GM19035 (cell line): ENCODE measurements around the gene IRS2.
"Not testable (repeated sequence)": the region's sequence is repeated elsewhere in the genome, so short reads cannot be mapped to it uniquely, and the experiment has no call there.

ENCODE experiments used
- ATAC-seq: cut with Tn5 transposase; IDR thresholded peaks from one replicate; pipeline ENCODE4 v1.9.1; 2021; ENCODE audit not compliant: unreplicated experiment

Gene IRS2

DNA sequence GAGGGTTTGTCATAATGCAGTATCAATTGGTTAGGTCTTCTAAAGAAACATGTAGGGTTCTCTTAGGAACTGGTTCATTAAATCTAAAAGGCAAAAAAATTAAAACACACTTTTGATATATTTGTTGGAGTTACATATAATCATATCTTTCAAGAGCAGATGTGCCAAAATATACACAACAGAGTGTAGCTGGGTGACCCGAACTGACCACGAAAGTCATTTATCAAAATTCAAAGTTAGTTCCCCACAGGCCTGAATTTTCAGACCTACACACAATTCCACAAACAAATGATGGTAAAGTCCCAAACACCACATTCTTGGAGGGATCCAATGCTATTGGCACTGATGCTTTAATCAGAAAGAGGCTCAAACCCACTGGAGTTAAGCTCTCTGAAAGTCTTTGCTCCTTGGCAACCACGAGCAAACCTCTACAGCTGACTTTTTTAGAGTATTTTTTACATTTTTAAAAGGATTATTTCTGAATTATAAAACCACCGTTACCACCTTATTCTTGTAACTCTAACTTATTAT lies 50.9 kb downstream of the IRS2 start:
- no peak for ATAC-seq

GRCh38 chr13:109734002-109734785 lies 52.2 kb downstream of the IRS2 start:
- no peak for ATAC-seq

GRCh38 chr13:109733550-109733949 lies 52.8 kb downstream of the IRS2 start:
- no peak for ATAC-seq

- ATAC-seq = not testable (repeated sequence)
Observed at GRCh38 chr13:109732470-109733170, 53.8 kb downstream of the IRS2 start.

GRCh38 chr13:109730812-109731335 lies 55.5 kb downstream of the IRS2 start:
- ATAC-seq = no peak

DNA sequence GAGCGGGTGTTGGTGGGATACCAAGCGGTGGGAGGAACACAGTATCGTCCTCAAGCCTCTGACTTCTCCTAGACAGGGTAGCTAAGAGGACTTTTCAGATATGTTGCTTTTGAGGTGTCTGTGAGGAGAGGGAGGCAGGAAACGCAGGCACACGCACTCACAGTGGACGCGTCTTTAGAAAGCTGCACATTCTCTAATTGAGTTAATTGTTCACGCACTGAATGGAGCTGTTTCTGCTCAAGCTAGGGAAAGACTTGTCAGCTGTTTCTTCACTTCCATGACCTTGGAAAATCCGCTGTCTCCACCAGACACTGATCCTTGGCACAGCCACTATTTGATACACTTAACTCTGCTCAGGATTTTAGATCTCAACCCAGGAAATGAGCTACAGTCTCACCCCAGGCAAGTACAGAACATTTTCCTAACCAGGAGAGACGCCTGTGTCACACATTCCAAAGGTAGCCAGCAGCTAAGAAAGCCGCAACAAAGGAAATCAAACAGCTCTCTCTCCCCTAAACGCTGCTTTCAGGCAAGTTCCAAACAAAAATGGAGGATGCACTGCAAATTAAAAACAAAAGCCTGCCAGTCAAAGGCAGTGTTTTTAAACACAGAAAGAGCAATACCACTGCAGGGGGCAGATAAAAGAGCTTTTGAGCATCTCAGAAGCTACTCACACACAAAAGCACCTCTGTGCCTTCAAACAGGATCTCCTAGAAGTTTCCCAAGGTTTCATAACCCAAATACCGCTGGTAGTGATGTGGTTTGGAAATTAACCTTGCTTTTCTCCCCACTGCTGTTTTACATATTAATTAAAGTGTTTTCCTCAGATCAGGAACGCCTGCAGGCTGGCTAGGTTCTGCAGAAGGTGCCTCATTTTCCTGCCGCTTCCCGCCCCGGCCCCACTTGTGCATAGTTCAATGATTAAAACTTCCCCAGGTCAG lies 57.3 kb downstream of the IRS2 start:
- ATAC-seq = no peak

DNA sequence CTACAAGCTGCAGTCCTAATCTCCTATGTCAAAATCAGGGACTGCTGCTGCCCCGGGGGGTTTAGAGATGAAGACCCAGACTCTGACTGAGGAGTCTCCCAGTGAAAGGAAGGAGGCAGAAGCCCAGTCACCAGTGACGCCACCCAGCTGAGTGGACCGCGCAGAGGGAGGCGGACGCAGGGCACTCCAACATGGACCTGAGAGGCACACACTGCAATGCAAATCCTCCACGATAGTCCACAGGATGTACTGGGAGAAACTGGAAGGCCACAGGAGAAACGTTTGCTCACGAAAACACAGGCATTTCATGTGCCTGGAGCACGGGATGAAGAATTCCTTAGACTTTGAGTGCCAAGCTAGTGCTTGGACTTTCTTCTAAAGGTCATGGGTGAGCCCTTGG lies 58.3 kb downstream of the IRS2 start:
- ATAC-seq = no peak

DNA sequence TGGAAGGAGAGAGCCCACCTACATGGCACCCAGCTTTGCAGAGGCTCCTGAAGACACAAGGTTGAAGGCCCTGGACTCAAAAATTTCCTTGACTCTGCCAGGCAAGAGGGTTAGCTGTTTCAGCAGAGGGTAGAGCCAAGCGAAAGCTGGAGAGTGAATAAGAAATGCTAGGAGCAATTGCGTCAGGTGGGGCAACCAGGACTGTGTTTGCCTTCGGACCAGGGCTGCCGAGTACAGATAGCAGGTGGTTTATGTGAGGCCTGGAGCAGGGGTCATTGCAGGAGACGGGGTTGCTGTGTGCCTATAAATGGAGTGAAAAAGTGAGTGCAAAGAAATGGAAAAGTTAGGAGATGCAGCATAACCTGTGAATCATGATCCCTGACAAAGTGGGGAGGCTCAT lies 59.1 kb downstream of the IRS2 start:
- no peak for ATAC-seq

GRCh38 chr13:109725995-109726637 lies 60.3 kb downstream of the IRS2 start:
- ATAC-seq = no peak

DNA sequence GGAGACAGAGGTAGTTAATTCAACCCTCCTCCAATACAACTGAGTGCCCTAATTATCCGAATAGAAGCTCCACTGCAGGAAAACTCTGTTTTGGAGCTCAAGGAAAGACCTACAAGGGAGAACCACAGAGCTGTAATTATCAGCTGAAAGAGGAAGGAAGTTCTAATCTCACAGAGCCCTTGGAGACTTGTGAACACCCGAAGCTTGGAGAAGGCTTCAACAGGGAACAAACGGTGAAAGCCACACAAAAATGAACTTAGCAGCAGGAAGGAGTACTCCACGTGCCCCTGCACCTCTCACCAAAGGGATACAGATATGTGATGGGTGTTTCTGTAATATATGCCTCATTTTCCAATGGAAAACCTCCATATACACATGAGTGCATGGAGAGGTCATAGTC lies 61.1 kb downstream of the IRS2 start:
- no peak for ATAC-seq

DNA sequence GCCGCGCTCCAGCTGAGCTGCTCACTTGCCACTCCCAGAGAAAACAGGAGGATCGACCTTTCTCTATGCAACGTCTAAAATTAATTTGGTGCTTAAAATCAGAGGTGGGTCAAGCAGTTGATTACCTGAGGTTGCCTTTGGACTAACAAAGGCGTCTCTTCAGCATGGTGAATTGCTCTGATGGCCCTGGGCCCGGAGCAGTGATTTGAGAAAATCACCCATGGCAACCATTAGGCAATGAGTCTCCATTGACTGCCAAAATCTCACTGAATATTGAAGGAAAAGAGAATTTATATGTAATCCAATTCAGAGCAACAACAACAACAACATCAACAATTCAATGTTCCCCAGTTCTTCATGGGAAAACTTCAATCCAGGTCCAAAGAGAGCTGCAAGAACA lies 61.8 kb downstream of the IRS2 start:
- ATAC-seq = no peak

DNA sequence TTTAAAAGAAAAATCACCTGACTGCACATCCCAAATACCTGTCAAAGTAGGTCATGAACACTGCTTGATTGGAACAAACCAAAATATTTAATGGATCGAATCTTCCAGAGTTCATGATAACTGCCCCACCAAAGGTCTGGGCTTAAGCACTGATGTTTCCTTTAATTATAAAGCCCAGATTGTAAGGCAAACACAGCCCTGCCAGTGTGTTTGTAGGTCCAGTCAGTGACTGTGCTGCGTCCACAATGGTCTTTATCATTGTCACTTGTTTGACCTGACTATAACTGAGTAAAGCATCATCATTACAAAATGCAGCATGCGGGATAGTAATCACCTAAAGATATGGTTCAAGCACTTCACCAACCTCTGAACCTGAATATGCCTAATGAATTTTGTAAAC lies 63.3 kb downstream of the IRS2 start:
- no peak for ATAC-seq

- no peak for ATAC-seq
Observed at GRCh38 chr13:109722068-109722467, 64.3 kb downstream of the IRS2 start.

DNA sequence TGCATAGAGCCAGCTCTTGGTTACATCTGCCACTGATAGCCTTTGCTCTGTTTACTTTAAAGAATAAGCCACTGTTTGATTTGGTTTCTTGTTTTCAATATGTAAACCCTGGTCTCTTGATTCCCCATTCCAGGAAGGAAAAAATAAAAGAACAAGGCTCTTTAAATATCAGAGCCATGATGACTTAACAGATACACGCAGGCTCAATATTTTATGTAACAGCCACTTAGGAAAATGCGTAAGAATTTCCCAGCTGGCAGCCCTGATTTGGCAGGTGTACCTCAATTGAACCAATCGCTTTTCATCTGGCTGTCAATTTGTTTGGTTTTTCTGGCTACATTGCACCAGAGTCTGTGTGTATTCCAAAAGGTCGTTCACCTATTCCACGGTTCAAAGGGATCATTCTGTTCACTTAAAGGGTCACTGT lies 65.6 kb downstream of the IRS2 start:
- no peak for ATAC-seq

DNA sequence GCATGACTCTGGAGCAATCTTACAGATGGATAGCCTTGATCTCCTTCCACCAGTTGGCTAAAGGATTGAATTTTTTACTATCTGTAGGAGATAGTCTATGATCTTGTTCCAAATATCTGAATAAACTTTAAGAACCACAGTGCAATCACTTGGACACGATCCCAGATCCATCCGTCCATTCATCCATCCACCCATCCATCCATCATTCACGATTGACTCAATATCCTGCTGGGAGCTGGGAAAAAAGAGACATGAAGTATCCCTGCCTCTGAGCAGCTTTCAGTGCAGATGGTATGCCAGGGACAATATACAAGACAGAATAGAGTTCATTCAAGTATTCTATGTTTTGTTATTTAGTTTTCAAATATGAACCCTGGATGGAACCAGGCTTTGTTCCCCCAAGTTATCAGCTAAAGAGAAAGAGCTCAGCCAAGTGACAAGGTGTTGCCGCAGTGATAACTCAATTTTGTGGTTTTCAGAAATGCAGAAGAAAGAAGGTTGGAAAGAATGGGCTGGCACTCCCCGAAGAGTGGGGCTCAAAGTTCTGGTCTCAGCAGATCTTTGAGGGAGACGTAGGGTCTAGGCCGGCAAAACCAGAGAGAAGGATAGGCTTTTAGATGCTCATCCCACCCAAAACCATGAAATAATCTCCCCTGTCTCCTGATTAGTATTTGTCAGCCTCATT lies 66.3 kb downstream of the IRS2 start:
- no peak for ATAC-seq

DNA sequence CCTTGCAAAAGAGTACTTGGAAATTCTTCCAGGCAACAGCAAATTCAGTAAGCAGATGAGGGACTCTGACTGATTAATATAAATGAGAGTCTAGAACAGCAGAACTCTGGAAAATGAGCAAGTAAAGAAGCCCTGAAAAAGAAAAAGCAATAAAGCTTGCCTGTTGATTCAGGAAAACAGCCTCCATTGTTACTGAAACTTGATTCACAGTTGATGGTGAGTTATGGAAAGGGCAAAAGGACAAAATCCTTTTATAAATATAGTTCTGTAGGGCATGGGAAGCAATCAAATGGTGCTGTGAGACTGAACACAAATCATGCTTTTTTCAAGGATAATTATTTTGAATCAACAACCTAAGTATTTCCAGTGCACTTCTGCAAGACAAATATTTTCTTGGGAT lies 67.7 kb downstream of the IRS2 start:
- no peak for ATAC-seq

DNA sequence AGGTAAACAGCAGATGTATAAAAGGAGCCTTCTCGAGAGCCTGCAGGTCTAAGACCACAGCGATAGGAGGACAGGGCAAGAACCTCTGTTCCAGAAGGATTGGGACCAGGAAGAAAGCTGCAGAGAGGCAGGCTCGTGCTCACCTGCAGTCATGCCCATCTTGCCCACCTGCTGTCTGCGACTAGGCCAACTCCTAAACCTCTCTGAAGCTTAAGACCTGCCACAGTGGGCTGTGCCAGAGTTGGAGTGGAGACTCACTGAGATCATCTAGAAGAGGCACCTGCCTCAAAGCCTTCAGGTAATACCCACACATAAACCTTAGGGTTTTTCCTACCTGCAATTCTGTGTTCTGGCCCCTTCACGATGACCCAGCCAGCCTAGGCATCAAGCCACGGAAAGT lies 68.7 kb downstream of the IRS2 start:
- ATAC-seq = no peak

DNA sequence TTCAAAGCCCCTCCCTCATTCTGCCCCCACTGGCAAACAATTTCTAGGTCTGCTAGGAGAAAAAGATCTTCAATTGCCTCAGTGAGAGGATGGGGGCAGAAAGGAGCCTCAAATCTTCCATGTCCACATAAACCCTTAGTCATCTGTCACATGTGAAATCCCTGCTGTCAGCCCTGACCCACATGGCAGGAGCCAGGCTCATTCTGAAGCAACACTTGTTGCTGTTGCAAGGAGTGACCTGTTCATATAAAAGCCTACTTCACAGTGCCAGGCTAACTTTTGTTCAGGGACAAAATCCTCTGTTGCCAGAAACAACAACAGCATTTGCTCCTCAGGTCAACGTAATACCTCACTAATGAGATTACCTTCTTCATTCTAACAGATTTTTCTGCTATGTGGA lies 70.5 kb downstream of the IRS2 start:
- no peak for ATAC-seq

DNA sequence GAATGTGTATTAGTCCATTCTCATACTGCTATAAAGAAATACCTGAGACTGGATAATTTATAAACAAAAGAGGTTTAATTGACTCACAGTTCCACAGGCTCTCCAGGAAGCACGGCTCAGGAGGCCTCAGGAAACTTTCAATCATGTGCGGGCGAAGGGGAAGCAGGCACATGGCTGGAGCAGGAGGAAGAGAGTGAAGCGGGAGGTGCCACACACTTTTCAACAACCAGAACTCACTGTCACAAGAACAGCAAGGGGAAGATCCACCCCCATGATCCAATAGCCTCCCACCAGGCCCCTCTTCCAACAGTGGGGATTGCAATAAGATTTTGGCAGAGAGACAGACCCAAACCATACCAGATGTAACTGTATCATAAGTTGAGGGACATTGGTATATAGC lies 72.7 kb downstream of the IRS2 start:
- no peak for ATAC-seq

DNA sequence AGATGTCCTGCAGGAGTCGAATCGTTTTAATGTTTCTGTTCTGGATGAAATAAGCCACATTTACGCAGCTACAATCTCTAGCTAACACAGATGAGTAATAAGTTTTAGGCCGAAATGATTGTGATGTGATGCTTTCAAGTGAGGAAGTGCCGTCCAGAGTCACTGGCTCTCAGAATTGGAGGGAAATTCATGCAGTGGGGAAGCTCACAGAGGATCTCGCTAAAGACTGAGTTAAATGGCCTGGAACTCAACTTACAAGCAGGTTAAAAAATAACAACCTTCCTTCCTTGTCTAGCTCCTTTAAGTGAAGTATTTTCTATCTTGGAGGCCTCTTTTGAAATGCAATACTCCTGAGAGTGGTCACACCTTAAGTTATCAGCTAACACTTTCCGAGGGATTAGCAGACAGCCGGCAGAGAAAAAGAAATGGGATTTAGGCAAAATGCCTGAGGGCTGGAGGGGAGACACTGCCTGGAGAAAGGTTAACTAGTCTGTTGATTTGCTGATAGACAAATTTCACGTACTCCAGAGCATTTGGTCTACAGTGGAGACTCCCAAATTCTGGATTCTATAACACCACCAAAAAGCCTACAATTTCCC lies 74.2 kb downstream of the IRS2 start:
- no peak for ATAC-seq
